ENCODE results near the gene CFL2.
"Not testable (repeated sequence)": the region's sequence is repeated elsewhere in the genome, so short reads cannot be mapped to it uniquely, and the experiment has no call there.

Gene CFL2

GRCh38 chr14:34714320-34715126 lies at the start of gene CFL2:
Gene CFL2 (minus strand): TSS chr14:34714593. CDS start chr14:34714540, 53 bp downstream.
- peak; percentile 84 for DNase-seq (ENCODE audit: low read depth)

GRCh38 chr14:34755215-34755614 lies 40.8 kb upstream of the CFL2 start:
- no peak for DNase-seq (ENCODE audit: low read depth)

DNA sequence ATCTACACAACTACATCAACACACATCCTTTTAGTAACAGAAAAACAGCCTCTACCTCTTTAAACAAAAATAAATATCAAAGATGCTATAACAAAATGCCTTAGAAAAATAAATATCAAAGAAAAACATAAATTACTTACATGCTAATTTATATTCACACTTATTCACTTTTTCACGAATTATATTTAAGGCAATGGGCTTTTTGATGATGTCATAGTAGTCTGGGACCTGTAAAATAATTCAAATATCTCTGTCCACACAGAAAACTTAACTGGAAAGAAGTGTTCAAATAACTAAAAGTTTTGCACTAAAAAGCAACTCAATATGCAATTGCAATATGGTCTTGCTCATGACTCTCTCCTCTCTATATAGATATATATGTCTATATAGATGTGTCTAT lies 40.3 kb upstream of the CFL2 start:
- DNase-seq (ENCODE audit: low read depth) = no peak

- DNase-seq (ENCODE audit: low read depth) = peak; percentile 55
These were observed 36.3 kb upstream of the CFL2 start for GRCh38 chr14:34750670-34751069.

DNA sequence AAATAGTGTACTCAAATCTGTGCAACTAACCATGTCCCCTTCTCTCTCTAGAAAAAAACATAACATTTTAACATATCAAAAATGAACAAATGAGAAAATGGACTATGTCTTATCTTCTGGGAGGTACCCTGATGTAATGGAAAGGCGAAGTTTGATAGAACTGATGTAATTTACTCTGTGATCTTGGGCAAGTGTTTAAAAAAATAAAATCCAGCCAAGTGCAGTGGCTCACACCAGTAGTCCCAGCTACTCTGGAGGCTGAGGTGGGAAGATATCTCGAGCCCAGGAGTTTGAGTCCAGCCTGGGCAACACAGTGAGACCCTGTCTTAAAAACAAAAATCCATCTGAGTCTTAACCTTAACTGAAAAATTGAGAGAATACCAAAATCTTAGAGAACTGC lies 35.8 kb upstream of the CFL2 start:
- DNase-seq (ENCODE audit: low read depth) = no peak

DNA sequence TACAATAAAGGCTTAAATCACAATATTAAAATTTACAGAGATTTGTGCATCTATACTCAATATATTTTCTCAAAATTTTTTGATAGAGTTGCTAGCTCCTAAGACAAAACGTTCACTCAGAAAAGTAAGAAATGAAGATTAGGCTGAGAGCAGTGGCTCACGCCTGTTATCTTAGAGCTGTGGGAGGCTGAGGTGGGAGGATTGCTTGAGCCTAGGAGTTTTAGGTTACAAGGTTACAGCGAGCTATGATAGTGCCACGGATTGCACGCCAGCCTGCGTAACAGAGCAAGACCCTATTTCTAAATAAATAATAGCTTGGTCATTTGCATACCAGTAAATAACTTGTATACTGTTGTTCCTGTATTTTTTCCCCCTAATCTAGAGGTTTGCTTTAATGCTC lies 35.0 kb upstream of the CFL2 start:
- no peak for DNase-seq (ENCODE audit: low read depth)

GRCh38 chr14:34742270-34743115 lies 28.1 kb upstream of the CFL2 start:
- no peak for DNase-seq (ENCODE audit: low read depth)

- DNase-seq (ENCODE audit: low read depth) = no peak
These were observed 27.4 kb upstream of the CFL2 start for GRCh38 chr14:34741840-34742239.

DNA sequence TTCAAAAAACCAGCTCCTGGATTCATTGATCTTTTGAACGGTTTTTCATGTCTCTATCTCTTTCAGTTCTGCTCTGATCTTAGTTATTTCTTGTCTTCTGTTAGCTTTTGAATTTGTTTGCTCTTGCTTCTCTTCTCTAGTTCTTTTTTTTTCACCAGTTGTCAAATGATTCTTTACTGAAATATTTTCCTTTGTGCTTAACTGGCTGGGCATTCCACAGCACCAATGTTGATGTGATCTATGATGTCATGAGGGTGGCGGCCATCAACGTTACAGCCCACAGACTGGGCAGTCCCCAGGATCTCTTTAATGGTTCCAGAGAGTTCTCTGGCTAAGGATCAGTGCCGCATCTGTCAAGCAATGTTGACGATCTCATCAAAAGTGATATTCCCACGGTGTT lies 25.7 kb upstream of the CFL2 start:
- not testable (repeated sequence) for DNase-seq (ENCODE audit: low read depth)

GRCh38 chr14:34737079-34737478 lies 22.7 kb upstream of the CFL2 start:
- not testable (repeated sequence) for DNase-seq (ENCODE audit: low read depth)

GRCh38 chr14:34733245-34733644 lies 18.9 kb upstream of the CFL2 start:
- peak; percentile 51 for DNase-seq (ENCODE audit: low read depth)

GRCh38 chr14:34732802-34733201 lies 18.4 kb upstream of the CFL2 start:
- DNase-seq (ENCODE audit: low read depth) = no peak

GRCh38 chr14:34723867-34724266 lies 9.5 kb upstream of the CFL2 start:
- DNase-seq (ENCODE audit: low read depth) = no peak

GRCh38 chr14:34722723-34723545 lies 8.5 kb upstream of the CFL2 start:
- peak; percentile 70 for DNase-seq (ENCODE audit: low read depth)

DNA sequence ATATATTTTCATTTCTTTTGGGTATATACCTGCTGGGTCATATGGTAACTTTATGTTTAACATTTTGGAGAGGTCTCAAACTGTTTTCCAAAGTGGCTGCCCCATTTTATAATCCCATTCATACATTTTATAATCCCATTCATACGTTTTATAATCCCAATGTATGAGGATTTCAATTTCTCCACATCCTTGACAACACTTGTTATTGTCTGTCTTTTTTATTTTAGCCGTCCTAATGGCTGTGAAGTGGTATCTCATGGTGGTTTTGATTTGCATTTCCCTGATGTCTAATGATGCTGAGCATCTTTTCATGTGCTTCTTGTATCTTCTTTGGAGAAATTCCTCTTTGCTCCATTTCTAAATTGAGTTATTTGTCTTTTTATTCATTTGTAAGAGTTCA lies 6.7 kb upstream of the CFL2 start:
- no peak for DNase-seq (ENCODE audit: low read depth)

- DNase-seq (ENCODE audit: low read depth) = peak; percentile 73
These were observed 4.4 kb upstream of the CFL2 start for GRCh38 chr14:34718750-34719304.

DNA sequence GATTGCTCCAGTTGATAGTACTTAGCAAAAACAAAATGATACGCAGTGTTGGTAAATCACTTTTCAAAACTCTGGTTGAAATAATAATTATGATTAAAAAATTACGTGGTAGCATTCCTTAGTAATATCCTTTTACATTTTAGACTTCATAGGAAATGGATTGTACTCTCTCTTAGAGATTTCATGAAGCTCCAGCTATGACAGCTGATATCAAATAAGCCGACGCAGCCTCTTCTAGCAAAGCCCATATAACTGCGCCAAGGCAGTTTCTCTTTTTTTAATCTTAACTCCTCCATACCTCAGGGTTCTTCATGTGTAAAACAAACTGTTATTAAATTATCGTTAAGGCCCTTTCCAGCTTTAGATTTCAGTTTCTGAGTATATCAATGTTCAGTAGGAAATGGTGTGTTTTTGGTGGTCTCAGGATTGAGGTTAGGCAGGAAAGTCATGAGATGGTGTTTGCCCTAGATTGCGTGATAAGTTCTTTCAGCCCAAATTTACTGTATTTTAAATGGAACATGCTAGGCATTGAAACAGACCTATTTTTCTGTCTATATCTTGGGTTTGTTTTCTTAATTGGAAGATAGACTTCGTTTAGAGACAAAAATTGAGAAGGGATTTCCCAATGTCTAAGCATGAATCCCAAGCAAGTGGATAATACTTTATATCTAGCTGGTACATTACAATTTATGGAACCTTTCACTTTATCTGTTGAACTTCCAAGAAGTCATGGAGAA lies 902 bp upstream of the CFL2 start:
- no peak for DNase-seq (ENCODE audit: low read depth)

DNA sequence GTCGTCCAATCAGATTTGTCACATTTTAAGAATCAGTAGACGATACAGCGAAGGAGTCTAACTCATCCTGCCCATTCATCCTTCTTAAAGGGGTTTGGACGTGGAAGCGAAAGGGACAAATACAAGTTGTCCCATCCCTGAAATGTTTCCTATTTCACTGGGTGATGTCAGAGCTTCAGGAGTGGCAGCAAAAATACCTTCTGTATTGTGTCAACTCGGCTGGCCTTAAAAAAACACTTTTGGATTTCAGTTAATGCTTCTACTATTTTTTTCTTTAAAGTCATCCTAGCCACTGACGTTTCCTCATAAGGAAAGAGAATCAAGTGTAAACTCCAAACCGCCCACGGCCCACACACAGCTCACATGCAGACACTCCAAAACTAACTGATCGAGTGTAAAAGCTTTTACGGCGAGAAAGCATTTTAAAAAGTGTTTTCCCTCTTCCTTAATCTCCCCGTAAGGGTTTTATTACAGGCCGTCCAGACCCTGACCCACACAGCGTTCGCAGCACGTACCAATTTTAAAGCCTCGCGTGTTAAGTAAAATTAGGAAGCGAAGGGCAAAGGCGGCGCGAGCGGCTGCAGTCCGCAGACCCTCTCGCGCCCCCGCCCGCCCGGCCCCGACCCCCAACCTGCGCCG lies 593 bp downstream of the CFL2 start:
- peak; percentile 74 for DNase-seq (ENCODE audit: low read depth)

- DNase-seq (ENCODE audit: low read depth) = no peak
These were observed 1.2 kb downstream of the CFL2 start for GRCh38 chr14:34713122-34713680.

All from ELR (cell line).